ENCODE measurements around the gene KMT2D.
"Not testable (repeated sequence)": the region's sequence is repeated elsewhere in the genome, so short reads cannot be mapped to it uniquely, and the experiment has no call there.

The KMT2D gene

DNA sequence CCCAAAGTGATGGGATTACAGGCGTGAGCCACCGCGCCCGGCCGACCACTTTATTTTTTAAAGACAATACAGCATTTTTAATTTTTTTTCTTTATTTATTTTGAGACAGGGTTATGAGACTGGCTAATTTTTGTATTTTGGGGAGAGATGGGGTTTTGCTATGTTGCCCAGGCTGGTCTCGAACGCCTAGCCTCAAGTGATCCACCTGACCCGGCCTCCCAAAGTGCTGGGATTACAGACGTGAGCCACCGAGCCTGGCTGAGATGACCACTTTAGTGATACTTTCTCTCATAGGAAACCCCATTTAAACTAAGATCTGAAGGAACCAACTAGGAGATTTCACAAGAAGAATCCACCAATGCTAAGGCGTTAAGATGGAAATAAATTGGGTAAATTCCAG, 10.4 kb upstream of the KMT2D start:
- no peak for DNase-seq (ENCODE audit: low read depth, low spot score)
- H3K9ac ChIP-seq (ENCODE audit: insufficient read length) = no peak overlapping the region
- no peak for TF ChIP-seq FOXP2 (optimal IDR thresholded peaks at IDR 0.05; ENCODE audit: control extremely low read depth, extremely low read length, insufficient read depth)
- no peak for TF ChIP-seq POLR2AphosphoS5 (IDR thresholded peaks at IDR 0.05; ENCODE audit: borderline replicate concordance, low read depth, low read length)
- TF ChIP-seq EZH2 (IDR thresholded peaks at IDR 0.05) = no peak
- no peaks in the 10 kb centered on the region for H3K36me3 ChIP-seq (ENCODE audit: insufficient read depth, low read length)
- H3K4me3 ChIP-seq = no peak overlapping the region
- no peaks in the 10 kb centered on the region for H3K9me3 ChIP-seq (ENCODE audit: low read depth, low read length)
- H3K27ac ChIP-seq = no peak overlapping the region

DNA sequence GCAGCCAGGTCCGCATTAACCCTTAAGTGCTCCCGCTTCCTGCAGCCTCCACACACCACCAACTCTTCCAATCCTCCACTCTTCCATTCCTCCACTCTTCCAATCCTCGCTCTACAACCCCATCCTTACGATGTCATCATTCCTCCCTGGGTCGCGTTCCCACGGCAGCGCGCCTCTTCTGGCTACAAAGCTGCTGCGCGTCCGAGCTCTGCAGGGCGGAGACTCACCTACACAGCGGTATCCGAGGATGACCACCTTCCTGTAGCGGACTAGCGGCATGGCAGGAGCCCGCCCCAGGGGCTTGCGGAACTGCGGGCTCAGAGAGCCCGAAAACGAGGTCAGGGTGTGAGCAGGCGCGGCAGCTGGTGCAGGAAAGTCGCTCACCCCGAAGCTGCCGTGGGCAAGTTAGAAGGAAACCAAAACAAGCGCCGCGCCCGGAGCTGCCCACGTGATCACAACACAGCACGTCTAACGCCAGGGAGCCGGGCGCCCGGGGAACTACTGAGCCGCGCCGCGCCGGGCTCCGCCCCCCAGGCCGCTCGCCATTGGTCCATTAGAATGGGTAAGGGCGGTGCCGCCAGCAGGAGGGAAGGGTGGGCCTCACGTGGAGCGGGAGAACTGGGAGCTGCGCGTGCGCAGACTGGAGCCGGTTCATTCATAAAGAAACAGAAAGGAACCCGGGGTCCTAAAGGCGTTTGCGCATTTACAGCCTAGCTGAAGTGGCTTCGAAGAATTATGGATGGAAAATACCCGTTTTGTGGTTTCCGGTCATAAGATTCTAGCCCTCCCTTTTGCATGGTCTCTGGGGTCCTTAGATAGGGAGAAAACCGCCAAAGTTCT, 9.1 kb upstream of the KMT2D start, which contains the start of gene RHEBL1:
Gene RHEBL1 (minus strand): TSS at position 473 of the 840 bp plus-strand sequence. CDS start 194 bp downstream, at position 279.
- H3K4me3 ChIP-seq = peak within 1 kb of the TSS; percentile 97
- no peaks in the 10 kb centered on the region for H3K9me3 ChIP-seq (ENCODE audit: low read depth, low read length)
- peak within 1 kb of the TSS; percentile 72 for H3K9ac ChIP-seq (ENCODE audit: insufficient read length)
- TF ChIP-seq EZH2 (IDR thresholded peaks at IDR 0.05) = no peak
- TF ChIP-seq POLR2AphosphoS5 (IDR thresholded peaks at IDR 0.05; ENCODE audit: borderline replicate concordance, low read depth, low read length) = peak; percentile 33; the same call in 1 of the 2 replicates
- no peak for TF ChIP-seq FOXP2 (optimal IDR thresholded peaks at IDR 0.05; ENCODE audit: control extremely low read depth, extremely low read length, insufficient read depth)
- peak; percentile 90 for DNase-seq (ENCODE audit: low read depth, low spot score)
- no peaks in the 10 kb centered on the region for H3K36me3 ChIP-seq (ENCODE audit: insufficient read depth, low read length)
- 0 out of 2 replicates have a peak within 1 kb of the TSS, but pooled peaks have one; percentile 36 for H3K27ac ChIP-seq

GRCh38 chr12:49068879-49069506, 8.4 kb upstream of the KMT2D start:
- Histone ChIP-seq H3K4me3 (peak overlapping the region; percentile 97), H3K9ac (ENCODE audit: insufficient read length) (peak overlapping the region; percentile 72), H3K9me3 (ENCODE audit: low read depth, low read length) (no peaks in the 10 kb centered on the region), H3K36me3 (ENCODE audit: insufficient read depth, low read length) (no peaks in the 10 kb centered on the region), H3K27ac (no peak overlapping the region)
- TF ChIP-seq FOXP2 (optimal IDR thresholded peaks at IDR 0.05; ENCODE audit: control extremely low read depth, extremely low read length, insufficient read depth) = no peak
- TF ChIP-seq POLR2AphosphoS5 (IDR thresholded peaks at IDR 0.05; ENCODE audit: borderline replicate concordance, low read depth, low read length) = no peak
- TF ChIP-seq EZH2 (IDR thresholded peaks at IDR 0.05) = no peak
- DNase-seq (ENCODE audit: low read depth, low spot score) = no peak

DNA sequence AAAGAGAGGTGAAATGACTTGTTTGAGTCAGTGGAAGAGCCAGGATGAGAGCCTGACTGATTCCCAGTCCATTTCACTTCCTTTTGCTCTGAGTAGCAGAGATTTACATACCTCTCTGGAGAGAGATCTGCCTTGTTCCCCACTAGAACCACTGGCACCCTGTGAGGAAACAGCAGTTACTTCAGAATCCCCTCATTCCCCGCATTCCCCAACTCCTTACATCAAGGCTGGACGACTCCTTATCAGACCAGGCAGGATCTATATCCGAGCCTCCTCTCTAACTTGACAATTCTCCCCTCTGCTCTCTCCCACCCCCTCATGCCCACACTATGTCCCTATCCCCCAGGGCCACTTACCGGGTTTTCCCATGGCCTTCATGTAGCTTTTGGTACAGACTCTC, 5.5 kb upstream of the KMT2D start:
- no peaks in the 10 kb centered on the region for H3K36me3 ChIP-seq (ENCODE audit: insufficient read depth, low read length)
- H3K9me3 ChIP-seq (ENCODE audit: low read depth, low read length) = no peaks in the 10 kb centered on the region
- TF ChIP-seq FOXP2 (optimal IDR thresholded peaks at IDR 0.05; ENCODE audit: control extremely low read depth, extremely low read length, insufficient read depth) (no peak), EZH2 (IDR thresholded peaks at IDR 0.05) (no peak)
- H3K9ac ChIP-seq (ENCODE audit: insufficient read length) = no peak overlapping the region
- DNase-seq (ENCODE audit: low read depth, low spot score) = no peak
- H3K4me3 ChIP-seq = no peak overlapping the region
- no peak overlapping the region for H3K27ac ChIP-seq

DNA sequence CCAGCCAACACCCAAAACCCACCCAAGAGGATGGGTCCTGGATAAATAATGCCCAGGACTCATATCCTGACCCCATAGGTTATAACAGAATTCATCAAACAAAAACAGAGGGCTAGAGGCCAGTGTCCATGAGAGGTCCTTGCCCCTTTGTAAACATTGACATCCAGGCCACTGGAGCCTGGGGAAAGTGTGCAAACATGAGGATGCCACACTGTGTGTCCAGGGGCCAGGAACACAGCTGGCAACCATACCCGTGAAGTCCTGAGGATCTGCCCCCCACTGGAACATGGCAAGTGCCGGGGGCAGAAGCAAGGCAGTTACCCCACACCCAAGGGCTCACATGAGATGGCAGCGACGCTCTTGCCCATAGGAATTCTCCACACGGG, 4.2 kb upstream of the KMT2D start:
- no peak overlapping the region for H3K27ac ChIP-seq
- TF ChIP-seq EZH2 (IDR thresholded peaks at IDR 0.05) (no peak), FOXP2 (optimal IDR thresholded peaks at IDR 0.05; ENCODE audit: control extremely low read depth, extremely low read length, insufficient read depth) (no peak), POLR2AphosphoS5 (IDR thresholded peaks at IDR 0.05; ENCODE audit: borderline replicate concordance, low read depth, low read length) (no peak)
- H3K36me3 ChIP-seq (ENCODE audit: insufficient read depth, low read length) = no peaks in the 10 kb centered on the region
- no peak overlapping the region for H3K4me3 ChIP-seq
- no peaks in the 10 kb centered on the region for H3K9me3 ChIP-seq (ENCODE audit: low read depth, low read length)
- no peak for DNase-seq (ENCODE audit: low read depth, low spot score)
- H3K9ac ChIP-seq (ENCODE audit: insufficient read length) = no peak overlapping the region

DNA sequence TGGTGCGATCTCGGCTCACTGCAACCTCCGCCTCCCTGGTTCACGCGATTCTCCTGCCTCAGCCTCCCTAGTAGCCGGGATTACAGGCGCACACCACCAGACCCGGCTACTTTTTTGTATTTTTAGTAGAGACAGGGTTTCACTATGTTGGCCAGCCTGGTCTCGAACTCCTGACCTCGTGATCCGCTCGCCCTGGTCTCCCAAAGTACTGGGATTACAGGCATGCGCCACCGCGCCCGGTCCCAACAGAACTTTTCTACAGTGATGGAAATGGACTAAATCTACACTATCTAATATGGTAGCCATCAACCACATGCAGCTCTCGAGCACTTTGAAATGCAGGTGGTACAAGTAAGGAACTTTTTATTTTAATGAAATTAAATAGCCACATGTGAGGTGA, 1.3 kb upstream of the KMT2D start:
- H3K9ac ChIP-seq (ENCODE audit: insufficient read length) = peak overlapping the region; percentile 98

GRCh38 chr12:49061157-49061650, 610 bp upstream of the KMT2D start:
- DNase-seq (ENCODE audit: low read depth, low spot score) = no peak
- peak overlapping the region; percentile 97 for H3K27ac ChIP-seq
- H3K36me3 ChIP-seq (ENCODE audit: insufficient read depth, low read length) = no peaks in the 10 kb centered on the region
- TF ChIP-seq EZH2 (IDR thresholded peaks at IDR 0.05) (no peak), FOXP2 (optimal IDR thresholded peaks at IDR 0.05; ENCODE audit: control extremely low read depth, extremely low read length, insufficient read depth) (no peak), POLR2AphosphoS5 (IDR thresholded peaks at IDR 0.05; ENCODE audit: borderline replicate concordance, low read depth, low read length) (no peak)
- H3K4me3 ChIP-seq = peak overlapping the region; percentile 95
- peak overlapping the region; percentile 98 for H3K9ac ChIP-seq (ENCODE audit: insufficient read length)
- no peaks in the 10 kb centered on the region for H3K9me3 ChIP-seq (ENCODE audit: low read depth, low read length)

More for the DNA sequence above, 1.3 kb upstream of the KMT2D start:
- not testable (repeated sequence) for H3K36me3 ChIP-seq (ENCODE audit: insufficient read depth, low read length); H3K27ac ChIP-seq; DNase-seq (ENCODE audit: low read depth, low spot score); H3K9me3 ChIP-seq (ENCODE audit: low read depth, low read length); H3K4me3 ChIP-seq

DNA sequence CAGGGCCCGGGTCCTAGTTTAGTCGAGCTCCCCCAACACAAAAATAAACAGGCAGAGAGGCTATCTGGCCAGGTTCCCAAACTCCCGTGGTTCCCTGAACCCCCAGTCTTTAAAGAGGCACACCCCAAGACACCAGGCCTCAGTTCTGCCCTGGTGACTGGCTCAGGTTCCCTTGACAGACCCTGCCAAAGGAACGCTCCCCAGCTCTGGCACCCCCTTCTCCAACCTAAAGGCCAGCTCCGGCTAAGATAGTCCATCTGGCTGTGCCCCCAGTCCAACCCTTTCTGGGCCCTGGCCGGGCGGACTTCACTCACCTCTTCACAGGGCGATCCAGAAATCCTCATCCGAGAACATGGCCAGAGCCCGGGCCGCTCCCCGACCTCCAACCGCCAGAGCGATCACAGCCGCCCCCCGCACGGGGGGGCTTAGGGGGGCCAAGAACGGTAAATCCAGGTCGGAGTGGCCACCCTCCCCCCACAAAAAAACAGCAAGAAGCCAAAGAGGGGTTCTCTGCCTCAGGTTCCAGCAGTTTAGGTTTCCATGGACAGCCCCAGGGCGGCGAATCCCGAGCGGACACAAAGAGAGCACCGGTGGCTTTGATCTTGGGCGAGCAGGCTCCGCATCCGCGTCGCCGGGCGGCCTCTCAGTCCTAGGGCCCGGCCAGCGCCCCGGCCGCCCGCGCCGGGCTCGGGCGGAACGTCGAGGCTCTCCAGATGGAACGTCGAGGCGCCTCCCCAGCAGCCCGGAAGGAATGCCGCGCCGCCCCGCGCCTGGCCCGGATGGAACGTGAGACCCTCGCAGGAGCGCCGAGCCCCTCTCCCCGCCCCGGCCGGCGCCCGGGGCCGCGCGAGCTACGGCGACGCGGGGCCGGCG, 1.1 kb downstream of the KMT2D start:
- Histone ChIP-seq H3K9ac (ENCODE audit: insufficient read length) (peak overlapping the region; percentile 98), H3K27ac (peak overlapping the region; percentile 97), H3K36me3 (ENCODE audit: insufficient read depth, low read length) (peaks cover 13% of the 10 kb centered on the region), H3K9me3 (ENCODE audit: low read depth, low read length) (no peaks in the 10 kb centered on the region), H3K4me3 (peak overlapping the region; percentile 95)
- no peak for DNase-seq (ENCODE audit: low read depth, low spot score)
- TF ChIP-seq POLR2AphosphoS5 (IDR thresholded peaks at IDR 0.05; ENCODE audit: borderline replicate concordance, low read depth, low read length) (no peak), FOXP2 (optimal IDR thresholded peaks at IDR 0.05; ENCODE audit: control extremely low read depth, extremely low read length, insufficient read depth) (no peak), EZH2 (IDR thresholded peaks at IDR 0.05) (no peak)

All from SK-N-MC (cell line).